Measurements from ENCODE around the gene SORCS3.

Gene SORCS3

DNA sequence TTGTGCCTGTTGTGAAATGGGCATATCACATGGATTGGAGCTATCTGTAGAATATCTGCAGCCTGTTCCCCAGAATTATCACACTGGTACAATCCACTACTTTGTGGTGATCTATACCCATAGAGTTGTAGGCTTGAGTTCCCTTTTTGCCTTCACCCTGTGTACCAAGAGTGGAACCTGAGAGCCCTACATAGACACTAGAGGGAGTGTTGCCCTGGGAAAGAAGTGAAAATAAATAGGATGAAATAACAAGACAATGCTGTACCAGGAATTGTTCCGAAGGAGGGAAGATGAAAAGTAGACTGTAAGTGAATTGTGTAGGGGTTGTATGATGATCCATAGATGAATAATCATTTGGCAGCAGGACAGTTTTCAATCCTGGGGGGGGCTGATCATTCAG, 9.0 kb downstream of the SORCS3 start:
- no peaks in the 10 kb centered on the region for H3K9me2 ChIP-seq (replicated peaks; ENCODE audit: insufficient read depth, low read length)
- no peaks in the 10 kb centered on the region for H3F3A ChIP-seq (ENCODE audit: insufficient read depth, low read length)
- H3K36me3 ChIP-seq (replicated peaks; ENCODE audit: insufficient read depth, low read length) = no peaks in the 10 kb centered on the region
- no peak for DNase-seq
- H3K4me3 ChIP-seq (ENCODE audit: low read length) = no peak overlapping the region
- H3K9ac ChIP-seq (ENCODE audit: low read length) = no peak overlapping the region
- H3K4me1 ChIP-seq (ENCODE audit: low read length) = no peaks in the 10 kb centered on the region
- H3K9me3 ChIP-seq (replicated peaks; ENCODE audit: insufficient read depth, low read length) = no peaks in the 10 kb centered on the region
- no peak for TF ChIP-seq EZH2 (optimal IDR thresholded peaks at IDR 0.05; ENCODE audit: low read depth, low read length)
- TF ChIP-seq EZH2phosphoT487 (IDR thresholded peaks at IDR 0.05; ENCODE audit: low read length) = no peak
- TF ChIP-seq, protein P1, sequence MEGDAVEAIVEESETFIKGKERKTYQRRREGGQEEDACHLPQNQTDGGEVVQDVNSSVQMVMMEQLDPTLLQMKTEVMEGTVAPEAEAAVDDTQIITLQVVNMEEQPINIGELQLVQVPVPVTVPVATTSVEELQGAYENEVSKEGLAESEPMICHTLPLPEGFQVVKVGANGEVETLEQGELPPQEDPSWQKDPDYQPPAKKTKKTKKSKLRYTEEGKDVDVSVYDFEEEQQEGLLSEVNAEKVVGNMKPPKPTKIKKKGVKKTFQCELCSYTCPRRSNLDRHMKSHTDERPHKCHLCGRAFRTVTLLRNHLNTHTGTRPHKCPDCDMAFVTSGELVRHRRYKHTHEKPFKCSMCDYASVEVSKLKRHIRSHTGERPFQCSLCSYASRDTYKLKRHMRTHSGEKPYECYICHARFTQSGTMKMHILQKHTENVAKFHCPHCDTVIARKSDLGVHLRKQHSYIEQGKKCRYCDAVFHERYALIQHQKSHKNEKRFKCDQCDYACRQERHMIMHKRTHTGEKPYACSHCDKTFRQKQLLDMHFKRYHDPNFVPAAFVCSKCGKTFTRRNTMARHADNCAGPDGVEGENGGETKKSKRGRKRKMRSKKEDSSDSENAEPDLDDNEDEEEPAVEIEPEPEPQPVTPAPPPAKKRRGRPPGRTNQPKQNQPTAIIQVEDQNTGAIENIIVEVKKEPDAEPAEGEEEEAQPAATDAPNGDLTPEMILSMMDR (IDR thresholded peaks at IDR 0.05; ENCODE audit: low read length) = no peak
- H3K4me2 ChIP-seq (ENCODE audit: low read depth, low read length) = no peak overlapping the region
- no peak overlapping the region for H2AFZ ChIP-seq (ENCODE audit: low read length)
- H3K79me2 ChIP-seq (ENCODE audit: low read length) = no peaks in the 10 kb centered on the region
- H3K27ac ChIP-seq (ENCODE audit: low read length) = no peak overlapping the region
- no peaks in the 10 kb centered on the region for H3K27me3 ChIP-seq (replicated peaks; ENCODE audit: insufficient read depth, low read length)
- no peaks in the 10 kb centered on the region for H4K20me1 ChIP-seq (ENCODE audit: insufficient read depth, low read length)

GRCh38 chr10:104650635-104651331, 9.7 kb downstream of the SORCS3 start:
- DNase-seq = no peak
- H3K9me3 ChIP-seq (replicated peaks; ENCODE audit: insufficient read depth, low read length) = no peaks in the 10 kb centered on the region
- H2AFZ ChIP-seq (ENCODE audit: low read length) = no peak overlapping the region
- H3K79me2 ChIP-seq (ENCODE audit: low read length) = no peaks in the 10 kb centered on the region
- H3K9ac ChIP-seq (ENCODE audit: low read length) = no peak overlapping the region
- no peaks in the 10 kb centered on the region for H3F3A ChIP-seq (ENCODE audit: insufficient read depth, low read length)
- no peak overlapping the region for H3K4me3 ChIP-seq (ENCODE audit: low read length)
- no peak for TF ChIP-seq EZH2phosphoT487 (IDR thresholded peaks at IDR 0.05; ENCODE audit: low read length)
- no peak for TF ChIP-seq EZH2 (optimal IDR thresholded peaks at IDR 0.05; ENCODE audit: low read depth, low read length)
- TF ChIP-seq, protein P1 (IDR thresholded peaks at IDR 0.05; ENCODE audit: low read length) = no peak
- H3K27me3 ChIP-seq (replicated peaks; ENCODE audit: insufficient read depth, low read length) = no peaks in the 10 kb centered on the region
- H3K36me3 ChIP-seq (replicated peaks; ENCODE audit: insufficient read depth, low read length) = no peaks in the 10 kb centered on the region
- no peaks in the 10 kb centered on the region for H3K4me1 ChIP-seq (ENCODE audit: low read length)
- no peak overlapping the region for H3K4me2 ChIP-seq (ENCODE audit: low read depth, low read length)
- no peak overlapping the region for H3K27ac ChIP-seq (ENCODE audit: low read length)
- no peaks in the 10 kb centered on the region for H3K9me2 ChIP-seq (replicated peaks; ENCODE audit: insufficient read depth, low read length)
- no peaks in the 10 kb centered on the region for H4K20me1 ChIP-seq (ENCODE audit: insufficient read depth, low read length)

DNA sequence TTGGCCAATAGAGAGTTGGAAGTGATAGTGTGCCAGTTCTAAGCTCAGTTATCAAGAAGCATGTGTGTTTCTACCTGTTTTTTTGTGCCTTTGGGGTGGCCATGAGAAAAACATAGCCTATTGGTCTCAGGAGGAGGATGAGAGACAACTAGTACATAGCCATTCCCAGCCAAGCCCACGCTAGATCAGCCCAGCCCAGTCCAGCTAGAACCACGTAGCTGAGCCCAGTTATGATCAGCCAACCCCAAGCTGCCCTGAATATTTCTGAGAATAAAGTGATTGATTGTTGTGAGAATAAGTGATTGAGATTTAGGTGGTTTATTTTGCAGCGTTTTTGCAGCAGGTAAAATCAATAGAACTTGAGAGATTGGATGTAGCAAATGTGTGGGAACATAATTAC, 15.9 kb downstream of the SORCS3 start:
- Histone ChIP-seq H3K9ac (ENCODE audit: low read length) (no peak overlapping the region), H3K4me2 (ENCODE audit: low read depth, low read length) (no peak overlapping the region), H3K36me3 (replicated peaks; ENCODE audit: insufficient read depth, low read length) (no peaks in the 10 kb centered on the region), H3F3A (ENCODE audit: insufficient read depth, low read length) (no peaks in the 10 kb centered on the region), H2AFZ (ENCODE audit: low read length) (no peak overlapping the region), H3K27me3 (replicated peaks; ENCODE audit: insufficient read depth, low read length) (no peaks in the 10 kb centered on the region), H3K79me2 (ENCODE audit: low read length) (no peaks in the 10 kb centered on the region), H3K4me3 (ENCODE audit: low read length) (no peak overlapping the region), H4K20me1 (ENCODE audit: insufficient read depth, low read length) (no peaks in the 10 kb centered on the region), H3K9me2 (replicated peaks; ENCODE audit: insufficient read depth, low read length) (no peaks in the 10 kb centered on the region), H3K27ac (ENCODE audit: low read length) (no peak overlapping the region), H3K4me1 (ENCODE audit: low read length) (no peaks in the 10 kb centered on the region), H3K9me3 (replicated peaks; ENCODE audit: insufficient read depth, low read length) (no peaks in the 10 kb centered on the region)
- TF ChIP-seq EZH2 (optimal IDR thresholded peaks at IDR 0.05; ENCODE audit: low read depth, low read length) = no peak
- no peak for TF ChIP-seq EZH2phosphoT487 (IDR thresholded peaks at IDR 0.05; ENCODE audit: low read length)
- TF ChIP-seq, protein P1 (IDR thresholded peaks at IDR 0.05; ENCODE audit: low read length) = no peak
- DNase-seq = no peak

Data from MM.1S (cell line).